ENCODE results near the gene ZNF175. TPM values are rescaled to one million over a fixed set of nuclear protein-coding genes. Genes with fewer than 3 reads are reported as not detected.
A peak's percentile ranks its signal among the peaks of the same experiment; 100 is the strongest.

The ZNF175 gene
- total RNA-seq, 4 donors from 2014 or later, result 11.9 to 27.2 (median 16.0) TPM

GRCh38 chr19:51590441-51590840, 19.4 kb downstream of the ZNF175 start:
- H3K27ac ChIP-seq, result no peak overlapping the region
- H3K36me3 ChIP-seq, result peaks cover 0 to 26% (median 7%) of the 10 kb centered on the region in 3 donors
- H3K4me1 ChIP-seq, result peaks cover 0 to 17% (median 4%) of the 10 kb centered on the region in 4 donors
- H3K9me3 ChIP-seq, result peaks cover 0 to 21% (median 4%) of the 10 kb centered on the region in 4 donors
- no peak overlapping the region for H3K4me3 ChIP-seq
- DNase-seq, result no peak
- TF ChIP-seq POLR2A (IDR thresholded peaks at IDR 0.05) (no peak), CTCF (IDR thresholded peaks at IDR 0.05) (no peak)
- H3K27me3 ChIP-seq, result no peaks in the 10 kb centered on the region

DNA sequence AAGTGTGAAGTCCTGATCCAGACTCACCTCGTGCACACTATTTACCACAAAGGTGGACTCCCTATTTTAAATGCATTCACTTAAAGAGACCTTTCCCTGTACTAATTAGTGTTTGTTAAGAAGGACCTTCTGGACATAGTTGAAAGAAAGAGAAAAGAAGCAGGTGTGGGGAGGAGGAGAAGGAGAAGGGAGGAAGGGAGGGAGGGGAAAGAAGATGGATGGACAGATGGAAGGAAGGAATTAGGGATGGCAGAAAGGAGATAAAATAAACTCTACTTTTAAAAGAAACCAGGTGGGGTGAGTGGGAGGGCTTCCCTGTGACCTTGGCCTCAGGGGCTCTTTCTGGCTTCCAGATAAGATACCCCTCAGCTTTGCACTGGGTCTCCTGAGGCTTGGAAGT, 21.4 kb downstream of the ZNF175 start:
- TF ChIP-seq POLR2A (IDR thresholded peaks at IDR 0.05), result no peak
- no peak for TF ChIP-seq CTCF (IDR thresholded peaks at IDR 0.05)
- Histone ChIP-seq H3K36me3 (peaks cover 0 to 8% (median 0%) of the 10 kb centered on the region in 3 donors), H3K9me3 (peaks cover 0 to 10% (median 1%) of the 10 kb centered on the region in 4 donors), H3K4me3 (peak overlapping the region in 1 of 4 donors; percentile 73), H3K27me3 (no peaks in the 10 kb centered on the region), H3K27ac (peak overlapping the region in 1 of 4 donors; percentile 87), H3K4me1 (peaks cover 0 to 17% (median 4%) of the 10 kb centered on the region in 4 donors)
- DNase-seq, result no peak

DNA sequence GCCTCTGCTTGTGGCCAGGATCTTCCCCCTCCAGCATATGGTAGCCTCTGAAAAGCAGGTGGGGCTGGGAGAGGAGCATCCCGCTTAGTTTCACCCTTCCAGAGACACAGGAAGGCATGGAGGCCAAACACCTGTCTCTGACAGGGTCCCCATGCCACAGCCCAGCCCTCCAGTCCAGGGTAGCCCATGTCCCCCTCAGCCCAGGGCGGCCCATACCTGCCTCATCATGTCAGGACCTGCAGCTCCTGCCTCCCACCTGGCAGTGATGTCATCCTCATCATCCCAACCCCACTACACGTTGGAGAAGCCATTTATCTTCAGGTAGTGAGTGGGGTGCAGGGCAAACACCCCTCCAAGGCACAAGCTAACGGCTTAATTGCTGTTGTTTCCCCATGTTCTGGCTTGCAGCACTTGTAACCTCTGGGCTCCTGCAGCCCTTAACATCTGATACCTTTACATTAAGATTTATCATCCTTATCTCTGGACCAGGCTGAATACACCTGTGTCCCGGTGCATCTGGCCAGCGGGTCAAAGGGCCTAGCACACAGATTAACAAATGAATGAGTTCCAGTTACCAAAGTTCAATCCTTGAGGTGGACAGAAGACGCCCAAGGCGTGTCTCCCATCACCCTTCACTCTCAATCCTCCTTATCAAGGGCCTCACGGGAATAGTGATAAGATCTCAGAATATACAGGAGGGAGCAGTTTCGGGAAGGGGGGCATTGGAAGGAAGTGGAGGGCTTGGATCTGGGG, 22.2 kb downstream of the ZNF175 start:
- Histone ChIP-seq H3K36me3 (peaks cover 0 to 3% (median 0%) of the 10 kb centered on the region in 3 donors), H3K4me3 (peak overlapping the region; percentile 43 to 73 (median 63)), H3K4me1 (peaks cover 0 to 17% (median 4%) of the 10 kb centered on the region in 4 donors), H3K27ac (peak overlapping the region in 3 of 4 donors; percentile 70 to 87 (median 79)), H3K27me3 (no peaks in the 10 kb centered on the region), H3K9me3 (peaks cover 0 to 2% (median 0%) of the 10 kb centered on the region in 4 donors)
- peak in 2 of 3 donors; percentile 62 to 74 for DNase-seq
- TF ChIP-seq CTCF (IDR thresholded peaks at IDR 0.05) (no peak), POLR2A (IDR thresholded peaks at IDR 0.05) (no peak)

DNA sequence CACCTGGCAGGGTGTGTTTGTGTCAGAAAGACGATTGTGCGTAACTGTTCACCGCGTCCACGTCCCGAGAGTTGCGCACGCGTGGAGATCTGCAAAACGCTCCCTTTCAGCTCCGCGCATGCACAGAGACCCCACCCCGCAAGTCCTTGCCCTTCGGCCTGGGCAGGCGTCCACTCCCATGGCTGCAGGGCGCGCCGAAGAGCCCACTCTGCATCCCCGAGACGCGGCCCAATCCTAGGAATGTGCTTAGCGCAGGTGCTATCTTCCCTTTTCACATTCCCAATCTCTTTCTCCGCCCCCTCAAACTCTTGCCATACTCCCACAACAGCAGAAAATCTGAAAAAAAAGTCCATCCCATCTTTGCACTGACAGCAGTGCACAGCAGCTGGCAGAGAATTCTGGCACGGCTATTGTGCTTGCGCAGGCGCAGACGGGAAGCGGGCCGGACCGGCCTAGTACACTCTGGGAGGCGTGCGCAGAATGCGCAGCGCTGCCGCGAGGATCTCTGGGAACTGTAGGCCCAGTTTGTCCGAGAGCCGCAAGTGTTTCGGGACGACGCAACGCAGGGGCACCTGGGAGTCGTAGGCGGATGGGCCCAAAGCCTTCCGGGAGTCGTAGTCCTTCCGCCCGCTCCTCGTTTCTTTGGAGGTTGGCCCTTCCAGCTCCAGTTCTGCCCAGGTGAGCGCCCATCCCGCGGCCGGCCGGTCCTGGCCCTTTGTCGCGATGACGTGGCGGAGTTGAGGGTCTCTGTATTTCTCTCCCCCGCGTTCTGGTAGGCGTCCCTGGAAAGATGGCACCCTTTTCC, 23.1 kb downstream of the ZNF175 start:
- no peak for TF ChIP-seq CTCF (IDR thresholded peaks at IDR 0.05)
- TF ChIP-seq POLR2A (IDR thresholded peaks at IDR 0.05), result peak; percentile 17 to 51
- Histone ChIP-seq H3K36me3 (peaks cover 0 to 3% (median 0%) of the 10 kb centered on the region in 3 donors), H3K27me3 (no peaks in the 10 kb centered on the region), H3K4me3 (peak overlapping the region; percentile 43 to 73 (median 63)), H3K27ac (peak overlapping the region; percentile 5 to 87 (median 74)), H3K4me1 (peaks cover 0 to 17% (median 4%) of the 10 kb centered on the region in 4 donors), H3K9me3 (no peaks in the 10 kb centered on the region)
- peak; percentile 97 to 99 (median 98) for DNase-seq

DNA sequence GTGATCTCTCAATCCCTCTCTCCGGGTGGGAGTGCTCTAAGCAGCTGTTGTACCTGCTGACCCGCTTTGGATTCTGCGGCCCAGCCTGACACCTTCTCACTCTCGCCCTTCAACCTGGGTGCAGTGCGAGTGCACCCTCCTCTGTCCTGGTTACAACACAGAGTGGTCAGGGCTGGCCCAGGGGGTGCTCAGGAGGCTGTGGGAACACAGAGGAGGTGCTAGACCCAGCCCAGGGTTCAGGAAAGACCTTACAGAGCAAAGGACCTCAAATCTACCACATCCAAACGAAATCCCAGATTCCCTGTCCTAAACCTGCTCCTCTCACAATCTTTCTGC, 23.7 kb downstream of the ZNF175 start:
- Histone ChIP-seq H3K27me3 (no peaks in the 10 kb centered on the region), H3K4me3 (peak overlapping the region; percentile 43 to 73 (median 63)), H3K27ac (peak overlapping the region; percentile 5 to 87 (median 74)), H3K36me3 (peaks cover 0 to 3% (median 0%) of the 10 kb centered on the region in 3 donors), H3K9me3 (no peaks in the 10 kb centered on the region), H3K4me1 (peaks cover 0 to 17% (median 4%) of the 10 kb centered on the region in 4 donors)
- no peak for TF ChIP-seq POLR2A (IDR thresholded peaks at IDR 0.05)
- TF ChIP-seq CTCF (IDR thresholded peaks at IDR 0.05), result no peak
- DNase-seq, result no peak
